GM12878 (cell line): Measurements from ENCODE around the gene MGST3.

ENCODE experiments used
- CREB1 ChIP-seq: IDR thresholded peaks from 2 replicates; pipeline ENCODE4 v1.6.1; 2012; ENCODE audit warnings: low read depth, mild to moderate bottlenecking, inconsistent platforms
- EZH2 ChIP-seq: IDR thresholded peaks from 2 replicates; pipeline ENCODE4 v1.6.1; 2012; ENCODE audit warnings: low read depth, mild to moderate bottlenecking, control low read depth, inconsistent platforms, low read length, borderline replicate concordance; ENCODE audit not compliant: control insufficient read depth
- MTA3 ChIP-seq: IDR thresholded peaks from 2 replicates; pipeline ENCODE4 v1.6.1; 2012; ENCODE audit warnings: low read length, inconsistent platforms, borderline replicate concordance
- RCOR1 ChIP-seq: conservative IDR thresholded peaks from 2 replicates; pipeline ENCODE4 v1.6.1; 2012; ENCODE audit warnings: low read depth, low read length, improper control_type of control experiment
- SMAD1 ChIP-seq: fragments of 450-650 bp; IDR thresholded peaks from 2 replicates; pipeline ENCODE4 v1.6.1; 2018; ENCODE audit warnings: mild to moderate bottlenecking, low read depth; ENCODE audit not compliant: partially characterized antibody
- SUZ12 ChIP-seq: fragments of 200-600 bp; sonication (generic); IDR thresholded peaks from one replicate; pipeline ENCODE4 v1.6.1; 2018; ENCODE audit warnings: antibody characterized with exemption, mild to moderate bottlenecking; ENCODE audit not compliant: unreplicated experiment
- TF ChIP-seq, protein P1 (sequence below): IDR thresholded peaks from 2 replicates; pipeline ENCODE4 v1.6.1; 2012; ENCODE audit warnings: low read depth, low read length, improper control_type of control experiment
- TF ChIP-seq, protein P2 (sequence below), 3 experiments: IDR thresholded peaks in 2 of 3; conservative IDR thresholded peaks in 1 of 3; 2 replicates each; pipeline ENCODE4 v1.5.1; 2011; ENCODE audit warnings: low read depth in 3 of 3, low read length in 3 of 3, mild to moderate bottlenecking in 3 of 3, control low read depth in 2 of 3, moderate library complexity in 2 of 3, inconsistent platforms in 1 of 3, mixed read lengths in 1 of 3; ENCODE audit not compliant: control insufficient read depth in 2 of 3, insufficient read depth in 1 of 3; ENCODE audit errors: extremely low read depth in 1 of 3

DNA sequence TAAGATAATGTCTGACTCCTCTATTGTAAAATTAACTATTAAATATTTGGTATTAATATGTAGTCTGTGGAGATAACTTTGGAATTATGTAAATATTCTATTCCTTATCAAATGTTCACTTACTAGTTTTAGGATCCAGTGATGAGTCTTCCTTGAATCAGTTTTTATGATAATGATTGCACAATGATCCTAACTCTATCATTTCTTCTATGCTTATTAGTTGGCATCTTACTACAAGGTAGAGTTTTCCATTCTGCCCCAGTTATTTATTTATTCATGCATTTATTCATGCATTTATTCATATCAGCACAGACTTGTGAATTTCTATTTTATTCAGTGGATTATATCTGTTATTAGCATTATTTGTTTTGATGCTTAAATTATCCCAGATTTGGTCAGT is 7.4 kb upstream of the MGST3 start:
- TF ChIP-seq, protein P1, sequence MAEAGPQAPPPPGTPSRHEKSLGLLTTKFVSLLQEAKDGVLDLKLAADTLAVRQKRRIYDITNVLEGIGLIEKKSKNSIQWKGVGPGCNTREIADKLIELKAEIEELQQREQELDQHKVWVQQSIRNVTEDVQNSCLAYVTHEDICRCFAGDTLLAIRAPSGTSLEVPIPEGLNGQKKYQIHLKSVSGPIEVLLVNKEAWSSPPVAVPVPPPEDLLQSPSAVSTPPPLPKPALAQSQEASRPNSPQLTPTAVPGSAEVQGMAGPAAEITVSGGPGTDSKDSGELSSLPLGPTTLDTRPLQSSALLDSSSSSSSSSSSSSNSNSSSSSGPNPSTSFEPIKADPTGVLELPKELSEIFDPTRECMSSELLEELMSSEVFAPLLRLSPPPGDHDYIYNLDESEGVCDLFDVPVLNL = no peak
- no peak for TF ChIP-seq RCOR1
- no peak for TF ChIP-seq CREB1
- TF ChIP-seq, protein P2, sequence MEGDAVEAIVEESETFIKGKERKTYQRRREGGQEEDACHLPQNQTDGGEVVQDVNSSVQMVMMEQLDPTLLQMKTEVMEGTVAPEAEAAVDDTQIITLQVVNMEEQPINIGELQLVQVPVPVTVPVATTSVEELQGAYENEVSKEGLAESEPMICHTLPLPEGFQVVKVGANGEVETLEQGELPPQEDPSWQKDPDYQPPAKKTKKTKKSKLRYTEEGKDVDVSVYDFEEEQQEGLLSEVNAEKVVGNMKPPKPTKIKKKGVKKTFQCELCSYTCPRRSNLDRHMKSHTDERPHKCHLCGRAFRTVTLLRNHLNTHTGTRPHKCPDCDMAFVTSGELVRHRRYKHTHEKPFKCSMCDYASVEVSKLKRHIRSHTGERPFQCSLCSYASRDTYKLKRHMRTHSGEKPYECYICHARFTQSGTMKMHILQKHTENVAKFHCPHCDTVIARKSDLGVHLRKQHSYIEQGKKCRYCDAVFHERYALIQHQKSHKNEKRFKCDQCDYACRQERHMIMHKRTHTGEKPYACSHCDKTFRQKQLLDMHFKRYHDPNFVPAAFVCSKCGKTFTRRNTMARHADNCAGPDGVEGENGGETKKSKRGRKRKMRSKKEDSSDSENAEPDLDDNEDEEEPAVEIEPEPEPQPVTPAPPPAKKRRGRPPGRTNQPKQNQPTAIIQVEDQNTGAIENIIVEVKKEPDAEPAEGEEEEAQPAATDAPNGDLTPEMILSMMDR (IDR thresholded peaks at IDR 0.05 in 2 of 3, conservative IDR thresholded peaks at IDR 0.05 in 1 of 3; ENCODE audit: control insufficient read depth in 2 of 3, extremely low read depth in 1 of 3, insufficient read depth in 1 of 3, low read depth in 3 of 3, low read length in 3 of 3) = no peak
- no peak for TF ChIP-seq EZH2
- TF ChIP-seq SMAD1 = no peak
- no peak for TF ChIP-seq SUZ12
- TF ChIP-seq MTA3 = no peak
